PC-3 (cell line): Measurements from ENCODE around the gene ABHD1. TPM values are rescaled to one million over a fixed set of nuclear protein-coding genes. Genes with fewer than 3 reads are reported as not detected.

ENCODE experiments used
- ATAC-seq: fragments of 200-7000 bp; cut with Tn5 transposase; 2 replicates; pipeline ENCODE4 v1.9.1; 2020; ENCODE audit warnings: mild to moderate bottlenecking, moderate library complexity
- BruUV-seq: library from RNA; stranded (reverse); fragments of 400-500 nt; replicated peaks from 2 replicates; lab custom pipeline; 2021; lab: Mats Ljungman, UMichigan
- CTCF ChIA-PET: fragments of 300-600 bp; sonication (Branson Sonifier 250); formaldehyde crosslinking; loops from one replicate; lab custom pipeline; 2022; ENCODE audit warnings: antibody characterized with exemption; lab: Charles Lee
- POLR2A ChIA-PET: fragments of 300-600 bp; sonication (Branson Sonifier 250); formaldehyde crosslinking; loops from one replicate; lab custom pipeline; 2022; ENCODE audit warnings: antibody characterized with exemption; ENCODE audit not compliant: unreplicated experiment; lab: Charles Lee
- DNase-seq: peaks from one replicate; pipeline ENCODE4 v3.0.0-alpha.2; 2015
- H2AFZ ChIP-seq: fragments of 300-600 bp; sonication (generic); 2 replicates; pipeline ENCODE4 v1.6.0; 2016; ENCODE audit warnings: antibody characterized with exemption, low read length
- H3F3A ChIP-seq: fragments of 300-600 bp; sonication (generic); one replicate; pipeline ENCODE4 v1.6.0; 2017; ENCODE audit warnings: antibody characterized with exemption, low read length, control low read depth, mild to moderate bottlenecking; ENCODE audit not compliant: unreplicated experiment
- H3K27ac ChIP-seq: fragments of 300-600 bp; sonication (generic); 2 replicates; pipeline ENCODE4 v1.5.1; 2016; ENCODE audit warnings: mild to moderate bottlenecking, low read length
- H3K27me3 ChIP-seq: fragments of 300-600 bp; sonication (generic); 2 replicates; pipeline ENCODE4 v1.6.1; 2016; ENCODE audit warnings: low read length, mixed read lengths
- H3K36me3 ChIP-seq: fragments of 300-600 bp; sonication (generic); 2 replicates; pipeline ENCODE4 v1.6.1; 2016; ENCODE audit warnings: low read depth, mixed run types, low read length, mixed read lengths
- H3K4me1 ChIP-seq: fragments of 300-600 bp; sonication (generic); 2 replicates; pipeline ENCODE4 v1.5.1; 2016; ENCODE audit warnings: low read length; ENCODE audit not compliant: insufficient read depth
- H3K4me2 ChIP-seq: fragments of 300-600 bp; sonication (generic); 2 replicates; pipeline ENCODE4 v1.6.0; 2016; ENCODE audit warnings: low read length
- H3K4me3 ChIP-seq: fragments of 300-600 bp; sonication (generic); 2 replicates; pipeline ENCODE4 v1.5.1; 2016; ENCODE audit warnings: mild to moderate bottlenecking, low read length, mixed read lengths
- H3K79me2 ChIP-seq: fragments of 300-600 bp; sonication (generic); 2 replicates; pipeline ENCODE4 v1.6.1; 2017; ENCODE audit warnings: low read length, mixed read lengths
- H3K9ac ChIP-seq: fragments of 300-600 bp; sonication (generic); 2 replicates; pipeline ENCODE4 v1.6.0; 2016; ENCODE audit warnings: mild to moderate bottlenecking, low read length
- H3K9me2 ChIP-seq: fragments of 300-600 bp; sonication (generic); replicated peaks from 2 replicates; pipeline ENCODE4 v1.6.1; 2016; ENCODE audit warnings: mixed run types, low read length, mixed read lengths
- H3K9me3 ChIP-seq: fragments of 300-600 bp; sonication (generic); 2 replicates; pipeline ENCODE4 v1.6.1; 2016; ENCODE audit warnings: low read length, mixed read lengths
- H4K20me1 ChIP-seq: fragments of 300-600 bp; sonication (generic); 2 replicates; pipeline ENCODE4 v1.6.1; 2016; ENCODE audit warnings: low read length, mixed read lengths
- CTCF ChIP-seq: fragments of 300-600 bp; sonication (generic); conservative IDR thresholded peaks from 2 replicates; pipeline ENCODE4 v1.5.1; 2017; ENCODE audit warnings: antibody characterized with exemption, low read depth, mild to moderate bottlenecking, low read length
- EZH2 ChIP-seq: fragments of 300-600 bp; sonication (generic); IDR thresholded peaks from one replicate; pipeline ENCODE4 v1.6.1; 2017; ENCODE audit warnings: antibody characterized with exemption, mild to moderate bottlenecking, low read length; ENCODE audit not compliant: unreplicated experiment
- EZH2phosphoT487 ChIP-seq: fragments of 300-600 bp; sonication (generic); IDR thresholded peaks from 2 replicates; pipeline ENCODE4 v1.6.1; 2018; ENCODE audit warnings: mild to moderate bottlenecking, antibody characterized with exemption, low read length, borderline replicate concordance
- intact Hi-C: fragments of 100-400 bp; cut with micrococcal nuclease; formaldehyde crosslinking; loops from 2 replicates; pipeline ENCODE4 v1.9.0; 2023
- total RNA-seq: library from RNA; depleted of rRNA; stranded (reverse); fragments of >200 nt; gene quantifications from 2 replicates; pipeline ENCODE4 v1.2.3, GENCODE V29; 2014

ABHD1 gene
- total RNA-seq, 1 experiment from 2014 or later, result 0.36 TPM

- POLR2A ChIA-PET, result no interaction called here
Measured at GRCh38 chr2:27122791-27123190, 824 bp upstream of the ABHD1 start.

DNA sequence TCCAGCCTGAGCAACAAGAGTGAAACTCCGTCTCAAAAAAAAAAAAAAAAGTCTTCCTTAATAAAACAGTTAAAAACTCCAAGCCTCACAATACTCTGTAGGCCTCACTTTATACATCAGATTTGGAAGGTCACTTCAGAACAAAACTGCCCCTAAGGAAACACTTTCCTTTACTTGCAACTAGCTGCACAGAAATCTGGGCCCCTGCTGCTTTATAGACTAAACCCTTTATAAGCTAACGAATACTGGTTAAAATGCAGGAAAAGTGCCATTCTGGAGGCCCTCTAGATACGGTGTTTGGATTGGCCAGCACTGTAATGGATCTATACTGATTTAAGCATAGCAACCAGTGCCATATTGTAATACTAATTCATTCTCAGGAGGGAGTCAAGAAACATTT lies 1.5 kb downstream of the ABHD1 start:
- H3K9ac ChIP-seq, result no peak overlapping the region
- no peak overlapping the region for H2AFZ ChIP-seq
- no peak overlapping the region for H3K4me2 ChIP-seq
- no peaks in the 10 kb centered on the region for H3K36me3 ChIP-seq
- intact Hi-C loops, result no loop called here
- ChIA-PET POLR2A (no interaction called here), CTCF (no interaction called here)
- DNase-seq (no peak), ATAC-seq (no peak)
- no TSS peak for BruUV-seq
- H3K9me2 ChIP-seq, result no peaks in the 10 kb centered on the region
- H3K27me3 ChIP-seq, result no peaks in the 10 kb centered on the region
- no peaks in the 10 kb centered on the region for H4K20me1 ChIP-seq
- no peaks in the 10 kb centered on the region for H3K79me2 ChIP-seq
- no peaks in the 10 kb centered on the region for H3K9me3 ChIP-seq
- no peaks in the 10 kb centered on the region for H3F3A ChIP-seq
- H3K4me3 ChIP-seq, result no peak overlapping the region
- TF ChIP-seq EZH2phosphoT487 (no peak), CTCF (no peak), EZH2 (no peak)
- no peak overlapping the region for H3K27ac ChIP-seq
- H3K4me1 ChIP-seq, result no peaks in the 10 kb centered on the region

More at GRCh38 chr2:27122791-27123190, 824 bp upstream of the ABHD1 start:
- DNase-seq (no peak), ATAC-seq (no peak)
- Histone ChIP-seq H3K4me1 (no peaks in the 10 kb centered on the region), H3K4me2 (no peak overlapping the region), H3K27ac (no peak overlapping the region), H3K36me3 (no peaks in the 10 kb centered on the region), H3K4me3 (no peak overlapping the region), H4K20me1 (no peaks in the 10 kb centered on the region), H3K27me3 (no peaks in the 10 kb centered on the region), H3K79me2 (no peaks in the 10 kb centered on the region), H3K9ac (no peak overlapping the region), H3F3A (no peaks in the 10 kb centered on the region), H3K9me2 (no peaks in the 10 kb centered on the region), H2AFZ (no peak overlapping the region), H3K9me3 (no peaks in the 10 kb centered on the region)
- CTCF ChIA-PET, result no interaction called here
- intact Hi-C loops, result no loop called here
- BruUV-seq, result no TSS peak
- TF ChIP-seq EZH2 (no peak), CTCF (no peak), EZH2phosphoT487 (no peak)

GRCh38 chr2:27126252-27126710 lies 2.7 kb downstream of the ABHD1 start:
- POLR2A ChIA-PET, result no interaction called here
- no peaks in the 10 kb centered on the region for H3F3A ChIP-seq
- H3K79me2 ChIP-seq, result no peaks in the 10 kb centered on the region
- H3K9me3 ChIP-seq, result no peaks in the 10 kb centered on the region
- no peak overlapping the region for H3K4me2 ChIP-seq
- no peaks in the 10 kb centered on the region for H4K20me1 ChIP-seq
- no peaks in the 10 kb centered on the region for H3K9me2 ChIP-seq
- no peaks in the 10 kb centered on the region for H3K4me1 ChIP-seq
- H2AFZ ChIP-seq, result no peak overlapping the region
- no peaks in the 10 kb centered on the region for H3K27me3 ChIP-seq
- no peak for ATAC-seq
- no TSS peak for BruUV-seq
- CTCF ChIA-PET, result no interaction called here
- intact Hi-C loops, result no loop called here
- TF ChIP-seq CTCF (no peak), EZH2phosphoT487 (no peak), EZH2 (no peak)
- no peak overlapping the region for H3K9ac ChIP-seq
- no peak overlapping the region for H3K27ac ChIP-seq
- no peak for DNase-seq
- peaks cover 5% of the 10 kb centered on the region for H3K36me3 ChIP-seq
- no peak overlapping the region for H3K4me3 ChIP-seq
